ENCODE results near the gene ZBTB46.

The ZBTB46 gene

GRCh38 chr20:63831993-63832686 lies 1.1 kb upstream of the ZBTB46 start:
- DNase-seq (ENCODE audit: low spot score), result no peak
- TF ChIP-seq CTCF (IDR thresholded peaks at IDR 0.05; ENCODE audit: extremely low read depth, missing control alignments), result no peak

- DNase-seq (ENCODE audit: low spot score), result no peak
- no peak for TF ChIP-seq CTCF (IDR thresholded peaks at IDR 0.05; ENCODE audit: extremely low read depth, missing control alignments)
These were observed 555 bp upstream of the ZBTB46 start for GRCh38 chr20:63831646-63831992.

- peak; percentile 76 for DNase-seq (ENCODE audit: low spot score)
- no peak for TF ChIP-seq CTCF (IDR thresholded peaks at IDR 0.05; ENCODE audit: extremely low read depth, missing control alignments)
These were observed 874 bp downstream of the ZBTB46 start for GRCh38 chr20:63829945-63830835.

- no peak for DNase-seq (ENCODE audit: low spot score)
- TF ChIP-seq CTCF (IDR thresholded peaks at IDR 0.05; ENCODE audit: extremely low read depth, missing control alignments), result no peak
These were observed 1.5 kb downstream of the ZBTB46 start for GRCh38 chr20:63829603-63829944.

- no peak for TF ChIP-seq CTCF (IDR thresholded peaks at IDR 0.05; ENCODE audit: extremely low read depth, missing control alignments)
- no peak for DNase-seq (ENCODE audit: low spot score)
These were observed 2.1 kb downstream of the ZBTB46 start for GRCh38 chr20:63828951-63829350.

GRCh38 chr20:63828545-63828944 lies 2.5 kb downstream of the ZBTB46 start:
- no peak for TF ChIP-seq CTCF (IDR thresholded peaks at IDR 0.05; ENCODE audit: extremely low read depth, missing control alignments)
- no peak for DNase-seq (ENCODE audit: low spot score)

GRCh38 chr20:63828124-63828523 lies 2.9 kb downstream of the ZBTB46 start:
- TF ChIP-seq CTCF (IDR thresholded peaks at IDR 0.05; ENCODE audit: extremely low read depth, missing control alignments), result no peak
- no peak for DNase-seq (ENCODE audit: low spot score)
